K562 (cell line): Measurements from ENCODE around the gene FBXO10. TPM values are rescaled to one million over a fixed set of nuclear protein-coding genes. Genes with fewer than 3 reads are reported as not detected.

Experiments used
- BRD4 ChIP-seq: fragments of 200-600 bp; sonication (generic); IDR thresholded peaks from 2 replicates; pipeline ENCODE4 v1.6.1; 2017; ENCODE audit warnings: inconsistent platforms
- C11orf30 ChIP-seq: fragments of 450-650 bp; IDR thresholded peaks from 2 replicates; pipeline ENCODE4 v1.6.1; 2016; ENCODE audit warnings: low read depth, mild to moderate bottlenecking
- CBFB ChIP-seq: sonication (generic); formaldehyde crosslinking; IDR thresholded peaks from 2 replicates; pipeline ENCODE4 v1.4.0; 2020; ENCODE audit warnings: mild to moderate bottlenecking, missing genetic modification reagents
- EHMT2 ChIP-seq: fragments of 450-650 bp; IDR thresholded peaks from 2 replicates; pipeline ENCODE4 v1.6.1; 2018; ENCODE audit warnings: antibody characterized with exemption
- JUND ChIP-seq, 2 experiments: IDR thresholded peaks; 2 replicates in 1 of 2; 3 replicates in 1 of 2; pipeline ENCODE4 v1.6.1; 2011; ENCODE audit warnings: borderline replicate concordance in 2 of 2, low read depth in 2 of 2, low read length in 2 of 2, improper control_type of control experiment in 1 of 2, missing biosample characterization in 1 of 2, missing genetic modification characterization in 1 of 2, missing genetic modification reagents in 1 of 2
- KDM4B ChIP-seq, 2 experiments: fragments of 450-650 bp in 1 of 2; sonication (generic) in 1 of 2; IDR thresholded peaks; 2 replicates each; pipeline ENCODE4 v1.6.1; 2016 to 2017; ENCODE audit warnings: borderline replicate concordance in 2 of 2, antibody characterized with exemption in 1 of 2, low read depth in 1 of 2, mild to moderate bottlenecking in 1 of 2
- MECOM ChIP-seq: fragments of 250-450 bp; sonication (Bioruptor Pico); IDR thresholded peaks from 2 replicates; pipeline ENCODE4 v1.8.0; 2022; ENCODE audit warnings: inconsistent platforms
- SP2 ChIP-seq: IDR thresholded peaks from 2 replicates; pipeline ENCODE4 v1.6.1; 2011; ENCODE audit warnings: mild to moderate bottlenecking, low read depth, low read length, moderate library complexity; ENCODE audit not compliant: poor library complexity, severe bottlenecking; ENCODE audit errors: extremely low read depth
- TEAD4 ChIP-seq, 2 experiments: sonication (generic) in 1 of 2; formaldehyde crosslinking in 1 of 2; IDR thresholded peaks; 2 replicates each; pipeline versions ENCODE4 v1.6.1 to v1.8.0; 2012 to 2022; ENCODE audit warnings: borderline replicate concordance in 1 of 2, inconsistent platforms in 1 of 2, low read length in 1 of 2, mild to moderate bottlenecking in 1 of 2, missing genetic modification reagents in 1 of 2
- ZEB2 ChIP-seq: fragments of 450-650 bp; IDR thresholded peaks from 2 replicates; pipeline ENCODE4 v1.6.1; 2016
- ZNF212 ChIP-seq: fragments of 450-650 bp; formaldehyde crosslinking; IDR thresholded peaks from 2 replicates; pipeline ENCODE4 v1.4.0; 2020; ENCODE audit warnings: mild to moderate bottlenecking
- ZNF224 ChIP-seq: sonication (generic); formaldehyde crosslinking; IDR thresholded peaks from 2 replicates; pipeline ENCODE4 v1.8.0; 2022; ENCODE audit warnings: mild to moderate bottlenecking, missing genetic modification reagents
- ZNF431 ChIP-seq: sonication (generic); formaldehyde crosslinking; IDR thresholded peaks from 2 replicates; pipeline ENCODE4 v1.8.0; 2022; ENCODE audit warnings: mild to moderate bottlenecking, missing genetic modification reagents
- polyA plus RNA-seq, 8 experiments: library from polyadenylated mRNA; depleted of rRNA in 4 of 8; stranded (reverse) in 5 of 8; unstranded in 3 of 8; fragments of >200 nt; fragmentation: Nextera tagmentation in 2 of 8; fragmentation: Illumina TruSeq in 1 of 8; extraction: Ambion mirVana in 2 of 8; extraction: Trizol in 1 of 8; gene quantifications; 2 replicates each; pipeline versions ENCODE4 v1.2.1 to v1.2.3, GENCODE V29; 2011 to 2014; ENCODE audit warnings: inconsistent platforms in 1 of 8, missing spikeins in 1 of 8
- total RNA-seq, 7 experiments: library from RNA; depleted of rRNA in 6 of 7; stranded (reverse); fragments of >200 nt in 6 of 7; fragmentation: Illumina TruSeq in 2 of 7; extraction: Trizol in 2 of 7; gene quantifications; 2 replicates each; pipeline versions ENCODE4 v1.2.1 to v1.2.3, GENCODE V29; 2011 to 2021; ENCODE audit warnings: low replicate concordance in 1 of 7
- TF ChIP-seq, protein P1 (sequence below): fragments of 250-450 bp; sonication (Bioruptor Pico); IDR thresholded peaks from 2 replicates; pipeline ENCODE4 v1.8.0; 2022; ENCODE audit warnings: inconsistent platforms
- TF ChIP-seq, protein P2 (sequence below): fragments of 450-650 bp; formaldehyde crosslinking; conservative IDR thresholded peaks from 2 replicates; pipeline ENCODE4 v1.4.0; 2022; ENCODE audit warnings: mild to moderate bottlenecking, missing genetic modification characterization
- TF ChIP-seq, protein P3 (sequence below): sonication (generic); formaldehyde crosslinking; IDR thresholded peaks from 2 replicates; pipeline ENCODE4 v1.8.1; 2023; ENCODE audit warnings: mild to moderate bottlenecking, missing genetic modification reagents
- TF ChIP-seq, protein P4 (sequence below): sonication (generic); formaldehyde crosslinking; IDR thresholded peaks from 2 replicates; pipeline ENCODE4 v1.8.0; 2022; ENCODE audit warnings: missing genetic modification reagents, mild to moderate bottlenecking, moderate library complexity, borderline replicate concordance

FBXO10 gene
- total and polyA plus RNA-seq, 9 of the 15 experiments (the other 6 are each of a cell fraction or from before 2014, with no cell fraction given) = 0.84 to 9.9 (median 6.0) TPM

DNA sequence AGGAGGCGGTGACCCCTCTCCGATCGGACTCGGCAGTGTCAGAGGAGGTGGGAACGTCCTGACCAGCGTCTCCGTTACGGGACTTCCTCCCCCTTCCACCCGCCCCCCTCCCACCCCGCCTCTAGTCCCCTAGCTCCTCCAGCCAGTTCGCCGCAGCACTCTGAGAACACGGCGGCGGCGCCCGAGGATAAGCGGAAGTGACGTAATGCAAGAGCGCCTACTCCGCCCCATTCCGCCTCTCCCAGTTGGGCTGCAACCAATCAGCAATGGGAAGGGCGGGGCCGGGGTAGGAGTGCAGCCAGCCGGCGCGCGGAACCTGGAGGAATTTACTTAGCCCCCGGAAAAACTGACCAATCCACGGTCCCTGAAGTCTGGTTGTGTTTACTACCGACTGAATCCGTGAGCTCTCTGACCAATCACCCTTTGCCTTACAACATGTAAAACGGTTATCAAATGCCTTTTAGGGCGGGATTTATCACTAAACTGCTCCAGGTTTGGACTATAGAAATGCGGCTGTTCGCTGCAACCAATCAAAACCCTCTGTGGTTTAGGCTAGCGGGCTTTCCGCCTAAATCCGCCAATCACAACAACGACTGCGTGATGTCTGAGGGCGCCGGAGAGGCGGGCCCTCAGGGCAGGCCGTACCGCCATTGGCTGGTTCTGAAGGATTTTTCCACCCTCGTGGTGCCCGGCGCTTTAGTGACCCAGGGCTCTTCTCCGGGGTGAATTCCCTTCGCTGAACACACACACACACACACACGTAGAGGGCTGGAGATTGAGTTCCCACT, 110.7 kb downstream of the FBXO10 start, which contains the start of gene ZBTB5 (continued):
- TF ChIP-seq, protein P1, sequence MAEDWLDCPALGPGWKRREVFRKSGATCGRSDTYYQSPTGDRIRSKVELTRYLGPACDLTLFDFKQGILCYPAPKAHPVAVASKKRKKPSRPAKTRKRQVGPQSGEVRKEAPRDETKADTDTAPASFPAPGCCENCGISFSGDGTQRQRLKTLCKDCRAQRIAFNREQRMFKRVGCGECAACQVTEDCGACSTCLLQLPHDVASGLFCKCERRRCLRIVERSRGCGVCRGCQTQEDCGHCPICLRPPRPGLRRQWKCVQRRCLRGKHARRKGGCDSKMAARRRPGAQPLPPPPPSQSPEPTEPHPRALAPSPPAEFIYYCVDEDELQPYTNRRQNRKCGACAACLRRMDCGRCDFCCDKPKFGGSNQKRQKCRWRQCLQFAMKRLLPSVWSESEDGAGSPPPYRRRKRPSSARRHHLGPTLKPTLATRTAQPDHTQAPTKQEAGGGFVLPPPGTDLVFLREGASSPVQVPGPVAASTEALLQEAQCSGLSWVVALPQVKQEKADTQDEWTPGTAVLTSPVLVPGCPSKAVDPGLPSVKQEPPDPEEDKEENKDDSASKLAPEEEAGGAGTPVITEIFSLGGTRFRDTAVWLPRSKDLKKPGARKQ (CRISPR knock-in tag) = no peak
- TF ChIP-seq CBFB (CRISPR knock-in tag) = no peak
- TF ChIP-seq BRD4 = no peak
- no peak for TF ChIP-seq ZNF212 (CRISPR knock-in tag)
- no peak for TF ChIP-seq C11orf30
- no peak for TF ChIP-seq ZNF431 (CRISPR knock-in tag)
- TF ChIP-seq, protein P2, sequence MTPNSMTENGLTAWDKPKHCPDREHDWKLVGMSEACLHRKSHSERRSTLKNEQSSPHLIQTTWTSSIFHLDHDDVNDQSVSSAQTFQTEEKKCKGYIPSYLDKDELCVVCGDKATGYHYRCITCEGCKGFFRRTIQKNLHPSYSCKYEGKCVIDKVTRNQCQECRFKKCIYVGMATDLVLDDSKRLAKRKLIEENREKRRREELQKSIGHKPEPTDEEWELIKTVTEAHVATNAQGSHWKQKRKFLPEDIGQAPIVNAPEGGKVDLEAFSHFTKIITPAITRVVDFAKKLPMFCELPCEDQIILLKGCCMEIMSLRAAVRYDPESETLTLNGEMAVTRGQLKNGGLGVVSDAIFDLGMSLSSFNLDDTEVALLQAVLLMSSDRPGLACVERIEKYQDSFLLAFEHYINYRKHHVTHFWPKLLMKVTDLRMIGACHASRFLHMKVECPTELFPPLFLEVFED (CRISPR knock-in tag) = no peak
- peak; percentile 89 for TF ChIP-seq JUND (IDR thresholded peaks at IDR 0.05; ENCODE audit: borderline replicate concordance, low read depth, low read length)
- TF ChIP-seq JUND (tag; IDR thresholded peaks at IDR 0.05; ENCODE audit: borderline replicate concordance, low read depth, low read length) = peak; percentile 24; the same call in 2 of the 3 replicates
- TF ChIP-seq ZNF224 = no peak
- TF ChIP-seq TEAD4 (IDR thresholded peaks at IDR 0.05; ENCODE audit: low read length) = no peak
- TF ChIP-seq TEAD4 (CRISPR knock-in tag; IDR thresholded peaks at IDR 0.05; ENCODE audit: borderline replicate concordance) = no peak
- TF ChIP-seq, protein P3, sequence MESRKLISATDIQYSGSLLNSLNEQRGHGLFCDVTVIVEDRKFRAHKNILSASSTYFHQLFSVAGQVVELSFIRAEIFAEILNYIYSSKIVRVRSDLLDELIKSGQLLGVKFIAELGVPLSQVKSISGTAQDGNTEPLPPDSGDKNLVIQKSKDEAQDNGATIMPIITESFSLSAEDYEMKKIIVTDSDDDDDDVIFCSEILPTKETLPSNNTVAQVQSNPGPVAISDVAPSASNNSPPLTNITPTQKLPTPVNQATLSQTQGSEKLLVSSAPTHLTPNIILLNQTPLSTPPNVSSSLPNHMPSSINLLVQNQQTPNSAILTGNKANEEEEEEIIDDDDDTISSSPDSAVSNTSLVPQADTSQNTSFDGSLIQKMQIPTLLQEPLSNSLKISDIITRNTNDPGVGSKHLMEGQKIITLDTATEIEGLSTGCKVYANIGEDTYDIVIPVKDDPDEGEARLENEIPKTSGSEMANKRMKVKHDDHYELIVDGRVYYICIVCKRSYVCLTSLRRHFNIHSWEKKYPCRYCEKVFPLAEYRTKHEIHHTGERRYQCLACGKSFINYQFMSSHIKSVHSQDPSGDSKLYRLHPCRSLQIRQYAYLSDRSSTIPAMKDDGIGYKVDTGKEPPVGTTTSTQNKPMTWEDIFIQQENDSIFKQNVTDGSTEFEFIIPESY (CRISPR knock-in tag) = no peak
- no peak for TF ChIP-seq MECOM (CRISPR knock-in tag)
- no peak for TF ChIP-seq EHMT2
- TF ChIP-seq ZEB2 = no peak
- peak in 1 of 2 experiments; percentile 42; a peak in 2 of 4 replicates for TF ChIP-seq KDM4B (IDR thresholded peaks at IDR 0.05; ENCODE audit: borderline replicate concordance in 2 of 2, low read depth in 1 of 2)
- TF ChIP-seq, protein P4, sequence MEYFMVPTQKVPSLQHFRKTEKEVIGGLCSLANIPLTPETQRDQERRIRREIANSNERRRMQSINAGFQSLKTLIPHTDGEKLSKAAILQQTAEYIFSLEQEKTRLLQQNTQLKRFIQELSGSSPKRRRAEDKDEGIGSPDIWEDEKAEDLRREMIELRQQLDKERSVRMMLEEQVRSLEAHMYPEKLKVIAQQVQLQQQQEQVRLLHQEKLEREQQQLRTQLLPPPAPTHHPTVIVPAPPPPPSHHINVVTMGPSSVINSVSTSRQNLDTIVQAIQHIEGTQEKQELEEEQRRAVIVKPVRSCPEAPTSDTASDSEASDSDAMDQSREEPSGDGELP = no peak; the same call in 1 of the 2 replicates
- TF ChIP-seq SP2 = peak; percentile 85
